Esophagus muscularis mucosa (tissue), 4 donors: ENCODE measurements around the gene ADGRG1. TPM values are rescaled to one million over a fixed set of nuclear protein-coding genes. Genes with fewer than 3 reads are reported as not detected.

Source experiments
- DNase-seq: peaks from one replicate; pipeline ENCODE4 v3.0.0-alpha.2; 2017; ENCODE audit errors: extremely low spot score
- H3K27ac ChIP-seq, 4 donors: fragments of 200-600 bp; sonication (generic); replicated peaks in 1 of 4; 1 replicate in 3 of 4; 2 replicates in 1 of 4; pipeline ENCODE4 v1.5.1; 2016 to 2019; ENCODE audit warnings: mild to moderate bottlenecking in 1 of 4
- H3K27me3 ChIP-seq, 4 donors: fragments of 200-600 bp; sonication (generic); one replicate each; pipeline versions ENCODE4 v1.5.1 to v1.6.0; 2016 to 2019
- H3K36me3 ChIP-seq, 4 donors: fragments of 200-600 bp; sonication (generic); one replicate each; pipeline ENCODE4 v1.5.1; 2016 to 2019
- H3K4me1 ChIP-seq, 4 donors: fragments of 200-600 bp; sonication (generic); one replicate each; pipeline ENCODE4 v1.5.1; 2016 to 2019
- H3K4me3 ChIP-seq, 4 donors: fragments of 200-600 bp; sonication (generic); 1 replicate in 2 of 4; 2 replicates in 2 of 4; pipeline ENCODE4 v1.5.1; 2016 to 2019; ENCODE audit warnings: mild to moderate bottlenecking in 4 of 4, moderate library complexity in 1 of 4
- H3K9me3 ChIP-seq, 4 donors: fragments of 200-600 bp; sonication (generic); 1 replicate in 3 of 4; 2 replicates in 1 of 4; pipeline ENCODE4 v1.5.1; 2016 to 2019
- CTCF ChIP-seq, 3 experiments: fragments of 200-600 bp in 2 of 3; fragments of 450-650 bp in 1 of 3; sonication (generic) in 2 of 3; IDR thresholded peaks; one replicate each; pipeline ENCODE4 v1.5.1; 2017 to 2019; ENCODE audit warnings: antibody characterized with exemption in 3 of 3, mild to moderate bottlenecking in 2 of 3, moderate library complexity in 1 of 3
- EP300 ChIP-seq: sonication (generic); formaldehyde crosslinking; IDR thresholded peaks from one replicate; pipeline ENCODE4 v1.6.1; 2017; ENCODE audit warnings: antibody characterized with exemption
- POLR2A ChIP-seq: fragments of 450-650 bp; IDR thresholded peaks from one replicate; pipeline ENCODE4 v1.6.1; 2017; ENCODE audit warnings: antibody characterized with exemption, moderate library complexity, mild to moderate bottlenecking, low read depth
- POLR2AphosphoS5 ChIP-seq, 2 donors: sonication (generic); formaldehyde crosslinking; IDR thresholded peaks; one replicate each; pipeline ENCODE4 v1.6.1; 2017; ENCODE audit warnings: antibody characterized with exemption in 2 of 2
- WGBS: methylation state at CpG from one replicate; pipeline ENCODE4 v1.1.5; 2018; 5-methylcytosine and 5-hydroxymethylcytosine counted together
- intact Hi-C: fragments of 100-400 bp; cut with DNase I; formaldehyde crosslinking; loops from one replicate; pipeline ENCODE4 v1.15.1; 2023
- total RNA-seq, 4 donors: library from RNA; depleted of rRNA; stranded (reverse); fragments of >200 nt; gene quantifications; one replicate each; pipeline versions ENCODE4 v1.1.0 to v1.2.1, GENCODE V29; 2016

ADGRG1 gene
- total RNA-seq, 4 donors from 2014 or later, result 17.4 to 21.4 (median 19.1) TPM

GRCh38 chr16:57649443-57649751 is 21.0 kb downstream of the ADGRG1 start:
- intact Hi-C loops, result loop anchor here (5.0 kb wide), 2 partner anchors 57 to 72 kb away; no protein-coding TSS in a partner anchor
- 63% methylated on average over 6 of the region's 6 CpGs for WGBS
- Histone ChIP-seq H3K9me3 (no peaks in the 10 kb centered on the region), H3K4me1 (peaks cover 17 to 30% (median 24%) of the 10 kb centered on the region in 4 donors), H3K4me3 (no peak overlapping the region), H3K27ac (no peak overlapping the region), H3K36me3 (peaks cover 0 to 49% (median 4%) of the 10 kb centered on the region in 4 donors), H3K27me3 (peaks cover 0 to 68% (median 0%) of the 10 kb centered on the region in 4 donors)
- TF ChIP-seq CTCF (IDR thresholded peaks at IDR 0.05) (no peak), EP300 (no peak), POLR2A (no peak), POLR2AphosphoS5 (IDR thresholded peaks at IDR 0.05) (no peak)
- no peak for DNase-seq

GRCh38 chr16:57649846-57650245 is 21.4 kb downstream of the ADGRG1 start:
- 87% methylated on average over 7 of the region's 7 CpGs for WGBS
- Histone ChIP-seq H3K9me3 (no peaks in the 10 kb centered on the region), H3K27me3 (peaks cover 0 to 68% (median 0%) of the 10 kb centered on the region in 4 donors), H3K4me3 (no peak overlapping the region), H3K27ac (no peak overlapping the region), H3K36me3 (peaks cover 0 to 49% (median 4%) of the 10 kb centered on the region in 4 donors), H3K4me1 (peaks cover 17 to 30% (median 22%) of the 10 kb centered on the region in 4 donors)
- DNase-seq, result no peak
- intact Hi-C loops, result loop anchor here (5.0 kb wide), 2 partner anchors 58 to 73 kb away; no protein-coding TSS in a partner anchor
- TF ChIP-seq POLR2AphosphoS5 (IDR thresholded peaks at IDR 0.05), result no peak

GRCh38 chr16:57651344-57652333 is 23.2 kb downstream of the ADGRG1 start:
- Histone ChIP-seq H3K9me3 (no peaks in the 10 kb centered on the region), H3K36me3 (peaks cover 0 to 67% (median 5%) of the 10 kb centered on the region in 4 donors), H3K27ac (no peak overlapping the region), H3K27me3 (peaks cover 0 to 67% (median 0%) of the 10 kb centered on the region in 4 donors), H3K4me3 (no peak overlapping the region), H3K4me1 (peaks cover 13 to 23% (median 19%) of the 10 kb centered on the region in 4 donors)
- WGBS, result 84% methylated on average over 10 of the region's 10 CpGs
- DNase-seq, result no peak
- intact Hi-C loops, result no loop called here
- TF ChIP-seq POLR2A (no peak), CTCF (IDR thresholded peaks at IDR 0.05) (no peak), EP300 (no peak), POLR2AphosphoS5 (IDR thresholded peaks at IDR 0.05) (no peak)

- Histone ChIP-seq H3K27me3 (peaks cover 0 to 57% (median 0%) of the 10 kb centered on the region in 4 donors), H3K36me3 (peaks cover 0 to 78% (median 9%) of the 10 kb centered on the region in 4 donors), H3K4me3 (no peak overlapping the region), H3K27ac (no peak overlapping the region), H3K4me1 (peaks cover 5 to 14% (median 10%) of the 10 kb centered on the region in 4 donors), H3K9me3 (no peaks in the 10 kb centered on the region)
- no peak for TF ChIP-seq POLR2A
- no peak for TF ChIP-seq POLR2AphosphoS5 (IDR thresholded peaks at IDR 0.05)
- no peak for TF ChIP-seq CTCF (IDR thresholded peaks at IDR 0.05)
- TF ChIP-seq EP300, result no peak
- 85% methylated on average over 11 of the region's 23 CpGs for WGBS
- intact Hi-C loops, result no loop called here
- DNase-seq, result no peak
Measured at GRCh38 chr16:57652695-57653471, 24.5 kb downstream of the ADGRG1 start.

- Histone ChIP-seq H3K4me1 (peaks cover 0 to 3% (median 1%) of the 10 kb centered on the region in 4 donors), H3K36me3 (peaks cover 0 to 87% (median 10%) of the 10 kb centered on the region in 4 donors), H3K9me3 (no peaks in the 10 kb centered on the region), H3K27ac (no peak overlapping the region), H3K27me3 (peaks cover 0 to 47% (median 0%) of the 10 kb centered on the region in 4 donors), H3K4me3 (no peak overlapping the region)
- WGBS, result 74% methylated on average over 10 of the region's 16 CpGs
- intact Hi-C loops, result no loop called here
- no peak for DNase-seq
- no peak for TF ChIP-seq CTCF (IDR thresholded peaks at IDR 0.05)
- TF ChIP-seq POLR2AphosphoS5 (IDR thresholded peaks at IDR 0.05), result no peak
- no peak for TF ChIP-seq POLR2A
- TF ChIP-seq EP300, result no peak
Measured at GRCh38 chr16:57653936-57654335, 25.5 kb downstream of the ADGRG1 start.
